HUDEP-2 (cell line): ENCODE data around the gene C5orf15.

Experiments used
- DNase-seq, 76 experiments: peaks; one replicate each; lab custom pipeline; 2025; ENCODE audit not compliant: unreplicated experiment in 76 of 76; lab: John Stamatoyannopoulos, UW

C5orf15 gene

DNA sequence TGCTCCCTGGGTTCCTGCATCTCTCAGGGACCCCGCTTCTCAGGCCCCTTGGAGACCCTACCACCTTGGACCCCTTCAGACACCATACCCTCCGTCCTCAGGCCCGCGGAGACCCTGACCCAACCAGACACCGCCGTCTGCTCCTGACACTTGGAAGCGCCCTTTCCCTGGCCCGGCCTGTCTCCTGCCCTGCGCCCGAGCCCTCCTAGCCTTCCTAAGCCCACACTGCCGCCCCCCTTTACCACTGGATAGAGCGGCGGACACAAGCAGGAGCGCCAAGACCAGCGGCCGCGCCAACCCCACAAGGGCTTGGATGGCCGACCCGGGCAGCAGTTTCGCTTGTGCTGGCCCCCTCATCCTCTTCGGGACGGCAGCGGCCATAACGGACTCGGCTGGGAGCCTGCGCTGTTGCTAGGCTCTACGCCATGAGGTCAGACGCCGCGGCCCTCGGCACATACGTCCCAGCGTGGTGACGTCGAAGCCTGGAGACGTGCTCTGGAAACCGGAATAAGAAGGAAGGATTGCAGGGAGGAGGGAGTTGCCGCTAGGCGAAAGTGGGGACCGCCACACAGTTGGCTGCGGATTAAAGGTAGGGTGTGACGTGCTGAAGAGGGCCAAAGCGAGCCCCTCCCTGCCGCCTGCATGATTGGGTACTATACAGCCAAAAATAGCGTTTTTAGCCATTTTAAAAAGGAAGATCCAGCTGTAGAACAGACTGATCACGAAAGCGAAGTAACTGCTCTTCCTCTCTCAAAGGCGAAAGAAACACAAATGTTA is at the start of gene C5orf15:
Gene C5orf15, minus strand, starts transcription at position 422 of the 777 bp plus-strand sequence. Its CDS starts 41 bp downstream, at position 381.
- DNase-seq, result peak in 75 of 76 experiments; percentile 49 to 97 (median 91)

DNA sequence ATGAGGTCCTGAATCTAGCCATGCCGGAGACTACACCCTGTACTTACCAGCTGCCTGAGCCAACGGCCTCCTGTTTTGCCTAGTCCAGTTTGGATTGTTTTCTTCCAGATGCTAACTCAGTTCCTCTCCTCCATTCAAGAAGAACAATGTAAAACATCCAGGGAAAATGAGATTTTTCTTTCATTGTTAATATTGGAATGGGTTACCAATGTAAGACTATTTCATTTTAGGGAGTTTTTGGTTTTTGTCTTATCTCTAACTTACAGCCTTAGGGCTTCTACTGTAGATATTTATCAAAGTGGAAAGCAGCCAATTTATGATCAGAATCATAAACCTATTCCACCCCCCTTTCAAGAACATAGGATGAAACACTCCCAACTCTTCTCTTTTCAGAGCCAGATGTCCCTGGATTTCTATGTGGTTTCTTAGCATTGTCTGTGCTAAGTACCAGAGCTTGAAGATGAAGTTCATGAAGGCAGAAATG is 39.9 kb upstream of the C5orf15 start:
- peak in 4 of 76 experiments; percentile 3 to 26 (median 8) for DNase-seq

DNA sequence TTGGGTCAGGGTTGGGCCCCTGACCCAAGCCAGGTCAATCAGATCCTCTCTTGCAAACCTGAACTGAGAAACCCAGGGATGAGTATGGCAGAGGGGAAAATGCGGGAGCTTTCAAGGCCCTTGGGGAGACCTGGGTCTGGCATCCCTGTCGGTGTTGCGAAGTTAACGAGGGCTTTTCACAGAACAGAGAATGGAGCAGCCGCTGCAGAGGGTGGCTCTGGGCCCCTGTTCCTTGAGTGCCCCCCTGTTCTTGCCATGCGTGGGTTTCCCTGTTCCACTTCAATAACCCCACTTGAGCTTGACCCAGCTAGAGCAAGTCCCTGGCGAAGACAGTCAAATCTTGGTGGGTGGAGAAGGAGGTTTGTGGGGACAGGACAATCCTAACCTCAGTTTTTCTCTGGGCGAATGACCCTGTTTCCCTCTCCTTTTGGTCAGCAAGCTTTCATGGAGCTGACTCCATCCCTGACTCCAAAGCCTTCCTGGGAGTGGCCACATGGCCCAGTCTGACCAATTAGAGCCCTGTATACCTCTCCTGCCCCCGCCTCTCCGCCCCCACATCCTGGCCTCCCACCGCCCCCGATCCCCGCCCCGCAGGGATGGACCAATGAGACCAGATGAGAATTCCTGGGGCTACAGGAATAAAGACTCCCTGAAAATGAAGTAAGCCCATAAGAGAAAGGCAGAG is 39.3 kb upstream of the C5orf15 start:
- no peak for DNase-seq

DNA sequence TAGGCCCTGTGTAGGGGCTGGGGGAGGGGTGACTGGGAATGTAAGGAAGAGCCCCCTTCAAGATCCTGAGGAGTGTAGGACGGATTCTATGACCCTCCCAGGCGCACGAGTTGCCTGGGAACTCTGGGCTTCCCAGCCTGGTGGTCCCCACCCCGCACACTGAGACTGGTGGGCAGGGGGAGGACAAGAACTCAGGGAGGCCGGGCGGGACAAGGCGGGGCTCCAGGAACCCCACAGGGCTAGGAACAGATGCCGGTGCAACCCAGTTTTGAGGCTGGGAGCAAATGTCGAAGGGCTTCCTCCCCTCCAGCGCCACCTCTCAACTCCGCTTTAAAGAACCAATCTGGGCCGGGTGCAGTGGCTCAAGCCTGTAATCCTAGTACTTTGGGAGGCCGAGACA is 37.7 kb upstream of the C5orf15 start:
- DNase-seq, result no peak

DNA sequence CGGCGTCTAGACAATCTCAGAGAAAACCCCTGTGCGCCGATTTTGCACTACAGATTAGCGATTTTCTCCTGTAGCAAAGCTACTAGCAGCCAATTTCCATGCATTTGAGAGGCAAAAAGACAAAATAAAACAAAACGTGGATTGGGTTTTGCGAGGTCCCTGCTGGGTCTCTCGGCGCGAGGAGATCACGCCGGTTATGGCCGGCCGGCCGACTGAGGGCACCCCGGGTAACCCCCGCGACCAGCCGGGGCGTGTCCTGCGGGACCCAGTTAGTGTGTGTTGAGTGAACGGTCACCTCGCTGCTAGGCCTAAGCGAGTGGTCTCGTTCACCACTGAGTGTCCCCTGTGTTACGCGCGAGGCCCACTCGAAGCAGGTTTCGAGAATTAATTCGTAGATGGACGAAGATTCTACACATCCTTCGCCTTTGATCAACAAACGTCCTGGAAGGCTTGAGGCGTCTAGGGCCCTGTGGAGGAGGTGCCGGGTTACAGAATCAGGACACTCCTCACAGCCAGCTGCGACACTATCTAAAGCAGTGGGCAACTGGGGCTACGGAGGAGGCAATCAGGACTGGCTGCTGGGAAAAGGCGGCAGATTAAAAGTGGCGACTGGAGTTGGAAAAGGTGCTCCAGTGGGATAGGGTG is 37.1 kb upstream of the C5orf15 start:
- no peak for DNase-seq

DNA sequence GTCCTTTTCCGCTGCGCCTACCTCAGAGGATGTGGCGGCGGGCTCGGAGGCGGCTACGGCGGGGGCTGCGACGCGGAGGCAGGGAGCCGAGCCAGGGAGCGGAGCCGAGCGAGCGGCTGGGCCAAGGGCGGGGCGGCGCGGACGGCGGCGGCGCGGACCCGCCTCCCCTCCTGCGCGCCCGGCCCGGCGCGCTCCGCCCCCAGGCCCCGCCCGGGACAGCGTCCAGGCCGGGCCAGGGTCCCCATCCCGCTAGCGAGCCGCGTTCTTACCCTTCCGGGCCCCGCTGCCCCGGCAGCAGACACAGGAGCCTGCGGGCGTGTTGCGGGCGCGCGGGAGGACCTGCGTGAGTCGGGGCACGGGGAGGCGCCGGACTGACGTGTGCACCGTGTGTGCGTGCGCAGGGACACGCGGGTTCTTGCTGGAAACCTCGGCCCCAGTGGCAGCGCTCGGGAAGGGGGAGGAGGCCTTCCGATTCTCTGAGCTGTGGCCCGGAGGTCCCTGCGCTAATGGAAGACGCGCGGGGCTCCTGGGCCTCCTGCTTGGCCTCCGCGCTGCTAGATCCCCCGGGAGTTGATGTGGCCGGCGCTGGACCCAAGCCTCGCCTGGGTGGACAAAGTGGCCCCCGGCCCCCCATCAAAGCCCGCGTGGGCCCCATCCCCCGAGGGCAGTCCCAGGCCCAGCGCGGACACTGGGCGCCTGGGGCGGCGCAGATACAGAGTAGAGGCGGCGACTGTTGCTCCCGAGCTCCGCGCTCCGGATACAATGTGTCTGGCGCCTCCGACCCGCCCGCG is 36.4 kb upstream of the C5orf15 start, which contains the start of gene VDAC1:
Gene VDAC1, minus strand, starts transcription at position 350 of the 791 bp plus-strand sequence. CDS start 11,963 bp downstream, outside the sequence.
- DNase-seq, result peak in 57 of 76 experiments; percentile 15 to 71 (median 45)

DNA sequence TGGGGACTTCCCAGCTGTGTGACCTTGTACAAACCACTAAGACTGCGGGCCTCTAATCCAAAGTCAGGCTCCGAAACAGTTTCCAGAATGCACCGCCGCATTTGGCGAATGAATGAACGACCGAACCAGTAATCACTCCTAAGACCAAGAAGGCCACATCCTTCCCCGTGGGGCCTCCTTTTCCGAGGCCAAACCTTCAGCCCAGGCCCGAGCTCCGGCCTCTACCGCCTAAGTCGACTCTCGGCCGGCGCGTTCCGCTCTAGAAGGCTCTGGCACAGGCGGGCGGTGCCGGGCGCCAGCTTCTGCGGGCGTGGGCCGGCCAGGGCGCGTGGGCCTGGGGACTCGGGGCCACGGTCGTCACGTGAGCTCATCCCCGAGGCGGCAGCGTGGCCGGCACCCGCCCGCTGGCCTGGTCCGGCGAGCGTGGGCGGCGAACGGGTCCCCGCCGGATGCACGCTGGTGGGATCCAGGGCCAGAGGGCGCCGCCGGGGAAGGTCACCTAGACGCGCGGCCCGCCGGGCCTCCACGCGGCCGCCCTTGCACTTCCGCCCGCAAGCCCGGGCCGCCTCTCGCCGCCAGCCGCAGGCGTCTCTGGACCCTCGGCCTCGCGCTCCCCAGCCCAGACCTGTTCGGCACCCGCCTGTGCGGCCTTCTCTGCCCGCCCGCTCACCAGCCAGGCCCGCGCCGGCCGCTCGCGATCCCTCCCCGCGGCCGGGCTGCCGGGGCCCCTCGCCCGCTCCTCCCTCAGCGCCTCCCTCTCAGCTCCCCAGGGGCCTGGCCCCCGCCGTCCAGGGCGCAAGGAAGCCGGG is 35.6 kb upstream of the C5orf15 start:
- peak in 42 of 76 experiments; percentile 6 to 66 (median 36) for DNase-seq

DNA sequence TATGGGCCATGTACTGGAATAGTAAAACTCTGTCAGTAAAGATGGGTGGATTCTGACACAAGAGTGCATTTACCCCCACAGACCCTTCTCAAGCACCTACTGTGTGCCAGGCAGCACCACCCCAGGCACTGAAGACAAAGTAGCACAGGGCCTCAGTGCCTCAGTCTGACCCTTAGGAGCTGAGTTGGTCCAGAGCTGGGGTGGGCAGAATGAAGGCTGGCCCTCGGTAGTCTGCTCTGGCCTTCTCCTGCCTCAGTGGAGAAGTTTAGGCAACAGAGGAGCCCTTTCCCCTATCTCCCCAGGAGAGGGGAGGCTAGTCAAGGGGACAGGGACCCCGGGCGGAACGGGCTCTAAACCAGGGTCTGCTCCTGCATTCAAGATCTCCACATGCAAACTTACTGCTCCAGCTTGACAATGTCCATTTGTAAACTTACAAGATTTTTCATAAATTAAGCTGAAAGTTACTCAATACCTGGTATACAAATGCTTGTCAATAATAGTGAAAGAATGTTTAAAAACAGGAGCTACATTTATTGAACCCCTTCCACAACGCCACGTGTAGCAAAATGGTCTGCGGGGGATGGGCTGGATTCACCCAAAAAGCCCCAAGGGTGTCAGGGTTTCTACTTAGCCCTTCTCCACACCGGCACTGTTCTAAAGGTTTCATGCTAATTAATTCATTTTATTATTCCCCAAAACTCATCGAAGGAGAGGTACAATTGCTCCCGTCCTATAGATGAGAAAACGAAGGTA is 34.8 kb upstream of the C5orf15 start:
- DNase-seq, result peak in 7 of 76 experiments; percentile 2 to 38 (median 18)

DNA sequence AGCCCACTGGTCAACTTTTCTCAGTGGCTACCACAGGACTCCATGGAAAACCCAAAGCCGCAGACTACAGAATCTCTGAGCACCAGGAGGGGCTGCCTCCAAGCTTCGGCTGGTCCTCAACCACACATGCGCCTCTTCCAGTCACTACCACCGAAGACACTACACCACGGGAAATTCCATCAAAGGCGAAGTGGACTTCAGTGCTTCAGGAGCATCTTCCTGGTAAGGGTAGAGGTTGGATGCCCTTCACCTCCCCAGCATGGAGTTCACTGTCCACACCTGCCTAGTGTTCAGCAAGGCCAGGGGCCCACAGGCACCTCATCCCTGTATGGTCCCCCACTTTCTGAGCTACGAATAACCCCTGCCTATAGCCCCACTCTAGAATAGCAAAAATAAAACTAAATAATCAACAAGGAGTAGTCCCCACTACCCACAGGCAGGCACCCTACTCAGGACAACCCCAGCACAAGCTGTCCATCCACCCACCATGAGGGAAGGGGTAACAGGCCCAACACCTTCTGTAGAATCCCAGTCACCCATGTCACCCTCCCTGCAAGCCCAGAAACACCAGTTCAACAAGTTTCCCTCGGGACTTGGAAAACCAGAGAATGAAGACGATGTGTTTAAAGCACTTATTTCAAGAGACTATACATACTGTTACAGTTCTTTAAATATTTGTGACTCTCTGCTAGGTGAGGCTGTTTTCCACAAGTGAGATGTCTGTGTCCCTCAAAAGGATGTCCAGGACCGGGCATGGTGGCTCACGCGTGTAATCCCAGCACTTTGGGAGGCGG is 33.7 kb upstream of the C5orf15 start:
- no peak for DNase-seq

DNA sequence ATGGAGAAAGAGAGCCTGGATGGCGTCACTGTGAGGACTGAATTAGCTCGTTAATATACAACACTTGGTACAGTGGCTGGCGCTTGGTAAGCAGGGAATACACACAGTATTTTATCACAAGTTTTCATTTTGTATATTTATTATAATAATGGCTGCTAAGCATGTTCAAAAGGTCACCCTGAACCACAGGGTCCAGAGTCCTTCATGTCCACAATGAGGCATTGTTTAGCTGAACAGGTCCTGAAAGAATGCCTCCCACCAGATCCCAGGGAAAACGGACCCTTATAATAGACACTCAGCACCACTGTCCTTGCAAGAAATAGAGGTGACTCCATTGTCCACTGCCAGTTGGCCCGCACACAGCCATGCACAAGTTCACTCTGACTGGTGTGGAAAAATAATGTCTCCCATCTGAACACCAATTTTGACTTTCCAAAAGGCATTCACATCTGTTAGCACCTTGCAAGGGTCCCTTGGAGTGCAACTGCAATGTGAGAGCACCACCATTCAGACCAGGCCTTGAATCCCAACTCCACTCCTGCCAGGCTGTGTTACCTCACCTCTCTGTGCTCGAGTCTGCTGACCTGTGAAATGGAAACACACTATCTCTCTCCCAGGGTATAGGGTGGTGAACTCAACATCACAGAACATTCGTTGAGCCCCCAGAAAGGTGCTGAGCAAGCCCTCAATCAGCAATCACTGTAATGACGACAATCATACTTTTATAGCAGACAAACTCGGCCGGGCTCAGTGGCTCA is 32.5 kb upstream of the C5orf15 start:
- DNase-seq, result no peak

DNA sequence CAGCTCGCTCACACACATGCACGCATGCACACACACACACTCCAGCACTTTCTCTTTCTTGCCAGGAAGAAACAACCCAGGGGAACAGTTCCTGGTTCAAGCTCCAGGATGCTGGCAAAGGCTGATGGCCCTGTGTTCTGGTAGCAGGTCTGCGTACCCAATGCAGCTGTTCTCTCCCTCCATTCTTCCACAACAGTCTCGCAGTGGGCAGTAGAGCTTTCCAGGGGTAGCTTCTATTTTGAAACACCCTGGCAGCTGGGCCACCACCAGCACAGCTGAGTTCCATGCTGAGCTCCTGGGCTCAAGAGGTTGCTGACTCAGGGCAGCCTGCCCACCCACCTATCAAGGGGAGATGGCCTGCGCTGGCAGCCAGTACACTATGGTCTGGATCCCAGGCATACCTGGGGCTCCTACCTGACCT is 31.7 kb upstream of the C5orf15 start:
- no peak for DNase-seq

DNA sequence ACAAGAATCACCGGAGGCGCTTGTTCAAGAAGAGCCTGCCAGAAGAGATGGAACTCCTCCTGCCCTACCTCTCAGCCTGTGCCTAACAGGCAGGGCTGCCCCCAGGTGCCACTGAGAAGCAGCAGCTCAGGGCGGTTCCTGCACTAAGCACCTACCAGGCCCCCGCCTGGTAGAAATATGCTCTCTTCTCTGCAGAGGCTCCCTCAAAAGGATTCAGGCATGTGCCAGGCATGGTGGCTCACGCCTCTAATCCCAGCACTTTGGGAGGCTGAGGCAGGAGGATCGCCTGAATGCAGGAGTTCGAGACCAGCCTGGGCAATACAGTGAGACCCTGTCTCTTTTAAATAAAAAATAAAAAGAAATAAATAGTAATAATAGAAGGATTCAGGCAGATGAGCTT is 30.4 kb upstream of the C5orf15 start:
- no peak for DNase-seq

DNA sequence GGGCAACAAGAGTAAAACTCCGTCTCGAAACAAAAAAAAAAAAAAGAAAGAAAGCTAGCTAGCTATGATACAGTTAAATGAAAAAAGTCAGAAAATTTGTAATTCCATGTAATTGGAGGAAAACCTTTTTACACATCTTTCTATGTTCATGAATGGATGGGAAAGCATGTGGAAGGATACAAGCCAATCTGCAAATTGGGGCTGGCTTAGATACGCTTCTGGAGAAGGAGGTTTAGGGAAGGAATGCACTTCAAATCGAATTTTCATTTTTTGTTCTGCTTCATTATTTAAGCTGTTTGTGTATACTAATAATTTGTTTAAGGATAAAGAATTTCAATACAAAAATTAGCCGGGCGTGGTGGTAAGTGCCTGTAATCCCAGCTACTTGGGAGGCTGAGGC is 29.6 kb upstream of the C5orf15 start:
- DNase-seq, result no peak

DNA sequence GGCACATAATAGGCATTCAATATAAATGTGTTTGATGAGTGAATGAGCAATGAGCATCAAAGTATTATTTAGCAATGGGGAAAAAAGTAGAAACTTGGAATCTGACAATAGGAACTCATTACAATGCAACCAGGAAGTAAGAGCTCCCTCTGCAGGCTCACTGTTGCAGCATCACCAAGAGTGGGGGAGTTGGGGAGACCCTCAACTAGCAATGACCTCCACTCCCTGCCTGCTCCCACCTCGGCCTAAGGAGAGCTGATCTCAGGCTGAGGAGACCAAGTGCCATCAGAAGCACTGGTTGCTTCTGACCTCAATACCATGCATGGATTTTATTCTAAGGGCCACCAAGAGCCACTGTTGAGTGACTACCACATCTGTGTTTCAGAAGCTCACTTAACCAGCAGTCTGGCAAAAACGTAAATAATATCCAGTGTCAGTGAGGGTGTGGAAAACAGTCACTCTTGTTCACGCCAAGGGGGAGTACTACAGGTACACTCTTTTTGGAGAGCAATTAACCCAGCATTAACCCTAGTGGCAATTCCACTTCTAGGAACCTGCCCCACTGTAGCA is 28.3 kb upstream of the C5orf15 start:
- no peak for DNase-seq

DNA sequence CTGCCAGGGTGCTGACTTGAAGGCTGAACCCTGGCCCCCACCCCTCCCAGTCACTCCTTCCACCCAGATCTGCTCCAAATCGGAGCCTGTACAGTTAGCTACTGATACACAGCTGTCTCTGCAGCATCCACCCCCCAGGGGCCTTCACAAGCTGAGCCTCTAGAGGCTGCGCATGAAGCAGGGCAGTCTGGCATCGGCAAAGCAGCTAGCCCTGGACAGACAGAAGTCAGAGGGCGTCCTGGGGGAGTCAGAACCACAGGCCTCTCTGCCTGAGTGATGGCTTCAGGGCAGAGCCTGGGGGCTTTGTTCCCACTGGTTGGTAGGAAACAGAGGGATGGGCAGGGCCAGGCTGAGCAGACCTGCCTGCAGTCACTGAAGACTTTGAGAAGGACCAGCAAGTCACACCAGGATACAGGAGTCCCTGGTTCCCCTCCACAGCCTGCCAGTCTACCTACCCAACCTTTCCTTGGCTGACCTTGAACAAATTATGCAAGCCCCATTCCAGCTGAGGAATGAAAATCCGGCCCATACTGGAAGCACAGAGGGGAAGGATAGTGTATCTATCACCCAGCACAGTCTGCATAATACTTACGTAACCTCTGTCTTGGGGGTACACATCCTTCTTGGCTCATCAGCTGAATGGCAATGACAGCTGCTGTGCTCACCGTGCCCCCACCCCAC is 27.6 kb upstream of the C5orf15 start:
- no peak for DNase-seq

DNA sequence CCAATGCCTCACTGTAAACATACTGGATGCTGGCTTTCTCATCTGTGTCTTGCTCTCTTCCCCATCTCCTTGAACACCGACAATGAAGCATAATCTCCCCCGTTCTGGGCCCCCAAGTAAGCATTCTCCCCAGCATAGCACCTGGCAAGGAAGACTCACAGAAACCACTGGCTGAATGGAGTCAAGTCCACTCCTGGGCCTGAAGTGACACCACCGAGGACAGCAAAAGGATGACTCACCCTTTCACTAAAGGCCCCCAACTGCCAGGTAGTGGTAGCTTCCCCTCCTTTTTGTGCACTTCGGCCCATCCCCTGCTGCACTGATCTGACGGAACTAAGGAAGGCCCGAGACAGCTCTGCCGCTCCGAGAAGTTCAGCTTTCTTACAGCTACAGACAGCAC is 26.9 kb upstream of the C5orf15 start:
- DNase-seq, result no peak

DNA sequence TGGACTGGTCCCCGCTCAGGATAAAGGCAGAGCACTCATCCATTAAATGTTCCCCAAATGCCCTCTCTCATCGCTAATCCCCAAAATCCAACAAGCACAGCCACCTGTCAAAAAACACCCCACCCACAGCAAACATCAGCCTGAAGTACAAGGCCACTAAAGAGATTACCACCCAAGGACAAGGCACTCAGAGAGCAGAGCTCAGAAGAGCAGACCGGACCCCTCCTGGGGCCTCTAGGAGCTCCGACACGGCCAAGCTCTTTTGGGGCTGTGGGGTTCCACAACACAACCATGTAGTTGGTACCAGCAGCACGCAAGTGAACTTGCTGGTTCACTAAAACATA is 26.5 kb upstream of the C5orf15 start:
- DNase-seq, result no peak
